Tibial nerve (tissue), 4 donors: ENCODE results near the gene C1QBP. TPM values are rescaled to one million over a fixed set of nuclear protein-coding genes. Genes with fewer than 3 reads are reported as not detected.

Experiments used
- DNase-seq, 2 donors: peaks; one replicate each; pipeline ENCODE4 v3.0.0-alpha.2; 2019; ENCODE audit warnings: low spot score in 2 of 2
- H3K27ac ChIP-seq, 4 donors: fragments of 200-600 bp; sonication (generic) in 3 of 4; one replicate each; pipeline ENCODE4 v1.5.1; 2017 to 2019; ENCODE audit warnings: mild to moderate bottlenecking in 1 of 4
- H3K27me3 ChIP-seq, 2 donors: fragments of 200-600 bp; sonication (generic) in 1 of 2; one replicate each; pipeline versions ENCODE4 v1.5.1 to v1.6.0; 2017 to 2019
- H3K36me3 ChIP-seq, 3 donors: fragments of 200-600 bp; sonication (generic); one replicate each; pipeline ENCODE4 v1.5.1; 2018 to 2019
- H3K4me1 ChIP-seq, 4 donors: fragments of 200-600 bp; sonication (generic) in 3 of 4; one replicate each; pipeline ENCODE4 v1.5.1; 2017 to 2019
- H3K4me3 ChIP-seq, 4 donors: fragments of 200-600 bp; sonication (generic) in 3 of 4; one replicate each; pipeline ENCODE4 v1.5.1; 2017 to 2019; ENCODE audit warnings: mild to moderate bottlenecking in 1 of 4, moderate library complexity in 1 of 4
- H3K9me3 ChIP-seq, 4 donors: fragments of 200-600 bp; sonication (generic) in 3 of 4; one replicate each; pipeline ENCODE4 v1.5.1; 2017 to 2019
- CTCF ChIP-seq, 5 experiments: fragments of 200-600 bp in 3 of 5; fragments of 450-650 bp in 2 of 5; sonication (generic) in 3 of 5; IDR thresholded peaks; one replicate each; pipeline ENCODE4 v1.5.1; 2016 to 2019; ENCODE audit warnings: antibody characterized with exemption in 5 of 5, mild to moderate bottlenecking in 3 of 5, moderate library complexity in 2 of 5
- EP300 ChIP-seq, 2 donors: sonication (generic); formaldehyde crosslinking; IDR thresholded peaks; one replicate each; pipeline ENCODE4 v1.6.1; 2017; ENCODE audit warnings: antibody characterized with exemption in 2 of 2, mild to moderate bottlenecking in 1 of 2
- POLR2A ChIP-seq, 2 donors: fragments of 450-650 bp; IDR thresholded peaks; one replicate each; pipeline ENCODE4 v1.6.1; 2017; ENCODE audit warnings: antibody characterized with exemption in 2 of 2, mild to moderate bottlenecking in 2 of 2, moderate library complexity in 2 of 2
- WGBS, 2 donors: methylation state at CpG; one replicate each; pipeline ENCODE4 v1.1.5; 2018; 5-methylcytosine and 5-hydroxymethylcytosine counted together
- total RNA-seq, 4 donors: library from RNA; depleted of rRNA; stranded (reverse); fragments of >200 nt; gene quantifications; one replicate each; pipeline ENCODE4 v1.1.0, GENCODE V29; 2016

Gene C1QBP
- total RNA-seq, 4 donors from 2014 or later: 62.7 to 103 (median 83.7) TPM

GRCh38 chr17:5468075-5468473 lies 29.1 kb upstream of the C1QBP start:
- Histone ChIP-seq H3K4me3 (peak overlapping the region; percentile 57 to 98 (median 76)), H3K9me3 (no peaks in the 10 kb centered on the region), H3K27ac (peak overlapping the region in 3 of 4 donors; percentile 75 to 89 (median 80)), H3K27me3 (no peaks in the 10 kb centered on the region), H3K4me1 (peaks cover 0 to 36% (median 16%) of the 10 kb centered on the region in 4 donors), H3K36me3 (peaks cover 0 to 16% (median 3%) of the 10 kb centered on the region in 3 donors)
- no peak for DNase-seq
- TF ChIP-seq POLR2A (IDR thresholded peaks at IDR 0.05): no peak
- TF ChIP-seq CTCF (IDR thresholded peaks at IDR 0.05): no peak
- TF ChIP-seq EP300 (IDR thresholded peaks at IDR 0.05): no peak
- WGBS, 2 donors: 0 to 1% methylated on average over 17 of the region's 17 CpGs

GRCh38 chr17:5467416-5467815 lies 28.5 kb upstream of the C1QBP start:
- H3K4me1 ChIP-seq: peaks cover 0 to 36% (median 16%) of the 10 kb centered on the region in 4 donors
- peak overlapping the region; percentile 57 to 98 (median 76) for H3K4me3 ChIP-seq
- no peak for DNase-seq
- H3K27me3 ChIP-seq: no peaks in the 10 kb centered on the region
- WGBS, 2 donors: 3 to 6% methylated on average over 8 of the region's 8 CpGs
- no peaks in the 10 kb centered on the region for H3K9me3 ChIP-seq
- no peak for TF ChIP-seq POLR2A (IDR thresholded peaks at IDR 0.05)
- TF ChIP-seq CTCF (IDR thresholded peaks at IDR 0.05): no peak
- no peak for TF ChIP-seq EP300 (IDR thresholded peaks at IDR 0.05)
- H3K36me3 ChIP-seq: peaks cover 0 to 15% (median 0%) of the 10 kb centered on the region in 3 donors
- H3K27ac ChIP-seq: no peak overlapping the region

GRCh38 chr17:5466295-5466694 lies 27.3 kb upstream of the C1QBP start:
- TF ChIP-seq EP300 (IDR thresholded peaks at IDR 0.05): no peak
- TF ChIP-seq CTCF (IDR thresholded peaks at IDR 0.05): no peak
- TF ChIP-seq POLR2A (IDR thresholded peaks at IDR 0.05): no peak
- H3K4me3 ChIP-seq: no peak overlapping the region
- peaks cover 0 to 11% (median 0%) of the 10 kb centered on the region in 3 donors for H3K36me3 ChIP-seq
- H3K27ac ChIP-seq: no peak overlapping the region
- no peaks in the 10 kb centered on the region for H3K9me3 ChIP-seq
- DNase-seq: no peak
- H3K4me1 ChIP-seq: peaks cover 0 to 36% (median 16%) of the 10 kb centered on the region in 4 donors
- WGBS, 2 donors: 88 to 93% methylated on average over 4 of the region's 4 CpGs
- H3K27me3 ChIP-seq: no peaks in the 10 kb centered on the region

GRCh38 chr17:5464717-5465507 lies 26.0 kb upstream of the C1QBP start:
- Histone ChIP-seq H3K9me3 (no peaks in the 10 kb centered on the region), H3K4me3 (no peak overlapping the region), H3K4me1 (peaks cover 0 to 36% (median 16%) of the 10 kb centered on the region in 4 donors), H3K27ac (no peak overlapping the region), H3K36me3 (peaks cover 1 to 22% (median 11%) of the 10 kb centered on the region in 3 donors), H3K27me3 (no peaks in the 10 kb centered on the region)
- 83 to 84% methylated on average over 10 of the region's 10 CpGs for whole genome bisulfite sequencing, 2 donors
- DNase-seq: no peak
- TF ChIP-seq EP300 (IDR thresholded peaks at IDR 0.05) (no peak), CTCF (IDR thresholded peaks at IDR 0.05) (no peak), POLR2A (IDR thresholded peaks at IDR 0.05) (no peak)

GRCh38 chr17:5446786-5447185 lies 7.8 kb upstream of the C1QBP start:
- no peak overlapping the region for H3K4me3 ChIP-seq
- no peak for DNase-seq
- peaks cover 0 to 96% (median 16%) of the 10 kb centered on the region in 3 donors for H3K36me3 ChIP-seq
- WGBS, 2 donors: 49 to 55% methylated on average over 8 of the region's 8 CpGs
- no peak for TF ChIP-seq CTCF (IDR thresholded peaks at IDR 0.05)
- peak; percentile 69 to 79 for TF ChIP-seq EP300 (IDR thresholded peaks at IDR 0.05)
- no peak for TF ChIP-seq POLR2A (IDR thresholded peaks at IDR 0.05)
- H3K27ac ChIP-seq: peak overlapping the region; percentile 52 to 88 (median 82)
- peaks cover 0 to 9% (median 0%) of the 10 kb centered on the region in 4 donors for H3K4me1 ChIP-seq
- H3K27me3 ChIP-seq: no peaks in the 10 kb centered on the region
- no peaks in the 10 kb centered on the region for H3K9me3 ChIP-seq
